Pons (tissue), 1 donor: Measurements from ENCODE around the gene LUC7L3.
A peak's percentile ranks its signal among the peaks of the same experiment; 100 is the strongest.
"Not testable (repeated sequence)": the region's sequence is repeated elsewhere in the genome, so short reads cannot be mapped to it uniquely, and the experiment has no call there.

Source experiments
- DNase-seq: peaks from one replicate; pipeline ENCODE4 v3.0.0-alpha.2; 2016; ENCODE audit warnings: low spot score

The LUC7L3 gene

DNA sequence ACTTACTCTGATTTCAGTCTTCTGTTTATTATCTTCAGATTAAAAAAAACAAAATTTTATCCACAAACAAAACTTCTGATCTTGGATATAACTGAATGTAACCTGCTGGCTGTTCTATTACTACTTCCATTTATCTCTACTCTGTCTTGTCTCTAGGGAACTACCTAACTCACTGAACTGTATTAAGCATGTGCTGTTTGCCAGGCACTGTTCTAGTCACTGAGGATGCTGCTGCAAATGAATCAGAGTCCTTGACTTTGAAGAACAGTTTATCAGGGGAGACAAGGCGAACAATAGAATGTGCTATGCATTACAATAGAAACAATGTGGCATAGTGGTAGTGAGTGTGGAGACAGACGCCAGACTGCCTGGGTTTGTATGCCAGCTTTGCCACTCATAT, 9.4 kb upstream of the LUC7L3 start:
- no peak for DNase-seq

- no peak for DNase-seq
Observed at GRCh38 chr17:50710650-50711049, 8.8 kb upstream of the LUC7L3 start.

- no peak for DNase-seq
Observed at GRCh38 chr17:50712641-50713040, 6.8 kb upstream of the LUC7L3 start.

DNA sequence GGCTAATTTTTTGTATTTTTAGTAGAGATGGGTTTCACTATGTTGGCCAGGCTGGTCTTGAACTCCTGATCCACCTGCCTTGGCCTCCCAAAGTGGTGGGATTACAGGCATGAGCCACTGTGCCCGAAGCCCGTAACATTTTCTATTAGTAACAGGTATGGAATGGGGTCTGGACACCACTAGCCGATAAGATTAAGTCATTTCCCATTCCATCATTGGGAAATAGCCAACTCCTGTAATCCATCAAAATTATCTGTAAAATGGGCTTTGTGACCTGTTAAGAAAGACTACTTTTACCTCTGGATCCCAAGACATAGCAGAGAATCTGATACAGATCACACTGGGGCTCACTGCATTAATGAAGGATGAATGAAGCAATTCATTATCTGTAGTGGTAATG, 3.9 kb upstream of the LUC7L3 start:
- no peak for DNase-seq

- peak; percentile 51 for DNase-seq
Observed at GRCh38 chr17:50719924-50720794, 756 bp downstream of the LUC7L3 start.

- no peak for DNase-seq
Observed at GRCh38 chr17:50721194-50722010, 2.0 kb downstream of the LUC7L3 start.

- DNase-seq = no peak
Observed at GRCh38 chr17:50722746-50723145, 3.3 kb downstream of the LUC7L3 start.

GRCh38 chr17:50724622-50725021, 5.2 kb downstream of the LUC7L3 start:
- DNase-seq = not testable (repeated sequence)

DNA sequence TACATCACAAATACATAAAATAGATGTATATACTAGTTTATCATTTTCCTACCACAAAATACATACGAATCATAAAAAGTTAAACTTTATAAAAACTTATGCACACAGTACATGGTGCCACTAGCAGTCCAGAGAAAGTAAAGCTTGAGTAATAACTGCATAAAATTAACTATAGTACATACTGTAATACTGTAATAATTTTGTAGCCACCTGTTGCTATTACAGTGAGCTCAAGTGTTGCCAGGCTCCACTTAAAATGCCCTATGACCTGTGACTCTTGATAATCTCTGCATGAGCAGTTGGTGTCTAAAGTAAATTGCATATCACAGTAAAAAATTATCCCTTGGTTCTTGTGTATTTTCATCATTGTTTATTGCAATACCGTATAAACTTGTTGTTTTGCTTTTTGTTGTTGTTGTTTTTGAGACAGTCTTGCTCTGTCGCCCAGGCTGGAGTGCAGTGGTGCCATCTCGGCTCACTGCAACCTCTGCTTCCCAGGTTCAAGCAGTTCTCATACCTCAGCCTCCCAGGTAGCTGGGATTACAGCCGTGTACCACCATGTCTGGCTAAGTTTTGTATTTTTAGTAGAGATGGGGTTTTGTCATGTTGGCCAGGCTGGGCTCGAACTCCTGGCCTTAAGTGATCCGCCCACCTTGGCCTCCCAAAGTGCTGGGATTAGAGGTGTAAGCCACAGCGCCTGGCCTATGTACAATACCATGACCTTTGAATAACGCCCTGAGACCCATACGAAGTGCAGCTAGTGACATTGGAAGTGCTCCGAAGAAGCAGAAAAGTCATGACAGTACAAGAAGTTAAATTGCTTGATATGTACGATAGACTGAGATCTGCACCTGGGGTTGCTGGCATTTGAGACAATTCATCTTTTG, 6.6 kb downstream of the LUC7L3 start:
- DNase-seq = no peak

DNA sequence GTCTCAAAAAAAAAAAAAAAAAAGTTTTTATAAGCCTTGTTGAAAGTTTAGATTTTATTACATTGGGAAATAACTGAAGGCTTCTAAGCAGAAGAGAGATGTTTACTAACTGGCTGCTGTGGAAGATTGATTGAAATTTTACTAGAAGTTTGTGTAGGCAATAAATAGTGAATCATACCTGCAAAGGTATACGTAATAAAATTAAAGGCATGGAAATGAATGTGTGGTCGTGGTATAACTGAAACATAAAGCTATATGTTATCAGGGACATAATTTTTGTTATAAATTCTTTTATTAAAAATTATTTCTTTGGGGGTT, 8.7 kb downstream of the LUC7L3 start:
- DNase-seq = no peak

- no peak for DNase-seq
Observed at GRCh38 chr17:50728881-50729765, 9.7 kb downstream of the LUC7L3 start.

GRCh38 chr17:50731575-50732460, 12.4 kb downstream of the LUC7L3 start:
- DNase-seq = no peak

GRCh38 chr17:50735287-50735686, 15.9 kb downstream of the LUC7L3 start:
- no peak for DNase-seq

GRCh38 chr17:50737118-50737698, 17.8 kb downstream of the LUC7L3 start:
- DNase-seq = no peak

GRCh38 chr17:50739098-50739497, 19.7 kb downstream of the LUC7L3 start:
- no peak for DNase-seq

- DNase-seq = no peak
Observed at GRCh38 chr17:50745631-50746030, 26.2 kb downstream of the LUC7L3 start.

GRCh38 chr17:50749245-50749644, 29.8 kb downstream of the LUC7L3 start:
- DNase-seq = no peak

DNA sequence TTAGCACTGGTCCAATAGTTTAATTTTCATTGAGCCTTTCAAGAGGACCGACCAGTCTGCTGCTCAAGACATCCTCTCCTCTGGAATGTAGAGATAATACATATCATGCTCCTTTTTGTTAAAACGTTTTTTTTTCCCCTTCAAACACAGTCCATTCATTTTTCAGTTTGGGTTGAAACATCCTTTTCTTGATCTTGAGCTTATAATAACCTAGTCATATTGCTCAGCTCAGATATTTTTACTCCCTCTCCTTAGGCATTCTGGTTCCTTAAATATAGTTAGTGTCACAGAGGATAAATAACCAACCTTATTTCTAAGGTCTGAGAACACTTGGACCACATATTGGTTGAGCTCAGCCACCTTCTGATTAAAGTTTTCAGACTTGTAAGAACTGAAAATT, 35.1 kb downstream of the LUC7L3 start:
- DNase-seq = no peak

DNA sequence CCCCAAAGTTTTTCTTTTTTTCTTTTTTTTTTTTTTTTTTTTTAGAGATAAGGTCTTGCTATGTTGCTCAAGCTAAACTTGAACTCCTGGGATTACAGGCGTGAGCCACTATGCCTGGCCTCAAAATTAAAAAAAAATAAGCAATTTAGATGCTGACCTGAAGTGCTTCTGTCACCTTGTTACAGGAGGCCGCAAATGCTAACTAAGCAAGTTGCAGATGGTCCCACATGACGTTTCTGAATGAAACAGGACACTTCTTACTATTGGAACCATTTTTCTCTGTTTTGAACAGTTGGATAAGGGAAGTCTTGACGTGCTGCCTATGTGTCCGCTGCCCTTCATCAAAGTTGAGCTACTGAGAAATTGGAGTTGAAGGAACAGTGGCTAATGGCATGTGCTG, 39.1 kb downstream of the LUC7L3 start:
- DNase-seq = no peak

DNA sequence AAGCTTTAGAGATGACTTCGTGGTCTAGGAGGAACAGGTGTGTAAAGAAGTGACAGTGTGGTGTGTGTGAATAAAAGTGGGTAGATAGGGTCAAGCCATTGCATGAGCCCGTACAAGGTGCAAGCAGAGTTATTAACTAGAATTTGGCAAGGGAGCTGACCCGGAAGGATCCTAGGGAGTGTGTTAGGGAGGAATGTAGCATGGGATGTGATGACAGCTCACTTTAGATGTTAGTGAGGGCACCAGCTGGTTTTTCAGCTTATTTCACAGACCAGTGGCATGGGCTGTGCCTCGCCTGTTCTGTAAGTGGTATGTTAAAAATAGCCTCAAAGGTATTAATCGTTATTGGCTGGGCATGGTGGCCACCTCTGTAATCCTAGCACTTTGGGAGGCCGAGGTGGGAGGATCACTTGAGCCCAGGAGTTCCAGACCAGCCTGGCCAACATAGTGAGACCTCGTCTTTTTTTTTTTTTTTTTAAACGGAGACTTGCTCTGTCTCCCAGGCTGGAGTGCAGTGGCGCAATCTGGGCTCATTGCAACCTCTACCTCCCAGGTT, 39.7 kb downstream of the LUC7L3 start:
- DNase-seq = no peak
